A549 treated with AZD9567 at 1 μM for 4 hours (cell line): Measurements from ENCODE around the gene FAM81B. TPM values are rescaled to one million over a fixed set of nuclear protein-coding genes. Genes with fewer than 3 reads are reported as not detected.

Experiments used
- total RNA-seq: library from RNA; stranded (reverse); fragments of 200-300 nt; extraction: Qiagen RNA extraction; gene quantifications from 5 replicates; pipeline ENCODE4 v1.2.3, GENCODE V29; 2022; ENCODE audit not compliant: insufficient read depth

Gene FAM81B, protein sequence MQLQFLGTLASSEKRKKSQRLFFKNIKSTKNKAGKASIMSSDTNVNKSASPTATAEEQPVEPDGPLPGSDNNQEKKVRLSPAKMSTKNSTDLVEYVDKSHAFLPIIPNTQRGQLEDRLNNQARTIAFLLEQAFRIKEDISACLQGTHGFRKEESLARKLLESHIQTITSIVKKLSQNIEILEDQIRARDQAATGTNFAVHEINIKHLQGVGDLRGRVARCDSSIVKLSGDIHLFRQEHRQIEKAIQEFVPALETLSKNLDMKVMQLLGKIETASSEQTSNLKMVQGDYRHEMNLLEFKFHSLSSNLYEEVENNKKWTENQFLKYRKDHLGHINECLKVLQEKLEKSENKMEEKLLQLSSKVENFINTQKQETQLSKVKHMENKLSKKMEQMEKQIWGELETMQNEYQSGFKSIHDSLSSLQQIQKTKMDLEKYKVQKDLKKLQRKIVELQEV
- total RNA-seq: not detected in 5 replicates

DNA sequence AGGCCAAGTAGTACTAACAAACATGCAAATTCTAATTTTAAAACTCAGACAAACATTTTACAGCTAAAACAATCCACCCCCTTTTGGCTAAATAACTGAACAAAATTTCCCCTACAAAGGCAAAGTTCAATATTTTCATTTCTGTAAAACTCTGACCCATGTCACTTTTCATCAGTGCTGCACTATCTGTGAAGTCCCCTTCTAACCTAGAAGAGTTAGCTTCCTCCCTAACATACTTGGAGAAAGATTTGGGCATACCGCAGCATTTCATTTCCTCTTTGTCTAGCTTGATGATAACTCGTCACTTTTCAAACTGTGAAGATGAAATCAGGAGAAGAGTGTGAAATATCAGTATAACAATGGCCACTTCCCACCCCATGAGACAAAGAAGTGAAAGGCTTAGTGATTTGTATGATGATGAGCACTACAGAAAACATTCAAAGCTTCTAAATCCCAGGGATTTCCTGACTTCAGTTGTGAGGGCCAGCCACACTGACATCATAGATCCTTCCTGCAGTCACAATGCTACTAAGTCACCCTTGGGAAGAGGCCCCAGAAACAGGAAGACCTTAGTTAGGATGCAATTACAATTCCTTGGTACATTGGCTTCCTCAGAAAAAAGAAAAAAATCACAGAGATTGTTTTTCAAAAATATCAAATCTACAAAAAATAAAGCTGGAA is at the start of gene FAM81B:
Gene FAM81B (plus strand): TSS at position 555 of the 681 bp plus-strand sequence. CDS start 24 bp downstream, at position 579.

Other genes with a start within 250 kb of the FAM81B start
- 9.3 to 34.2 TPM (median 10.3 TPM) in 5 replicates for gene MCTP1, start 106.3 kb upstream of the FAM81B start, total RNA-seq
- 19.6 to 27.3 TPM (median 23.2 TPM) in 5 replicates for gene SKIC3, start 163.6 kb downstream of the FAM81B start, total RNA-seq
- gene ARSK, start 163.7 kb downstream of the FAM81B start, total RNA-seq: 5.7 to 8.4 TPM (median 7.4 TPM) in 5 replicates
- gene GPR150, start 228.7 kb downstream of the FAM81B start, total RNA-seq: 0.10 to 0.97 TPM (median 0.20 TPM) in 5 replicates